ENCODE data around the gene TRAM2.
A peak's percentile ranks its signal among the peaks of the same experiment; 100 is the strongest.

The TRAM2 gene

GRCh38 chr6:52594221-52594620, 17.4 kb upstream of the TRAM2 start:
- DNase-seq: no peak

DNA sequence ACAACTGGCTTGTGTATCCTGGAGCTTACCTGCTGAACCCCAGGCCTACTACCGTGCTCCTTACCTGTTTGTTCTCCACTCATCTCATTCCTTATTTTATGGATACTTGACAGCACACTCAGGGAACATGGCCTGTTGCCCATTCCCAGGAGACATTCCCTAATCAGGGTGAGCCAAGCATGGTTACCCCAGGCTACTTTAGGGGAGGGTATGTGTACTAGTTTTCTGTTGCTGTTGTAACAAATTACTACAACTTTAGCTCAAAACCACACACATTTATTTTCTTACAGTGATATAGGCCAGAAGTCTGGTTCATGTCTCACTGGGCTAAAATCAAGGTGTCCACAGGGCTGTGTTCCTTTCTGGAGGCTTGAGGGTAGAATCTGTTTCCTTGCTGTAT, 15.0 kb upstream of the TRAM2 start:
- peak; percentile 3 for DNase-seq

GRCh38 chr6:52590152-52590891, 13.5 kb upstream of the TRAM2 start:
- DNase-seq: peak; percentile 36

DNA sequence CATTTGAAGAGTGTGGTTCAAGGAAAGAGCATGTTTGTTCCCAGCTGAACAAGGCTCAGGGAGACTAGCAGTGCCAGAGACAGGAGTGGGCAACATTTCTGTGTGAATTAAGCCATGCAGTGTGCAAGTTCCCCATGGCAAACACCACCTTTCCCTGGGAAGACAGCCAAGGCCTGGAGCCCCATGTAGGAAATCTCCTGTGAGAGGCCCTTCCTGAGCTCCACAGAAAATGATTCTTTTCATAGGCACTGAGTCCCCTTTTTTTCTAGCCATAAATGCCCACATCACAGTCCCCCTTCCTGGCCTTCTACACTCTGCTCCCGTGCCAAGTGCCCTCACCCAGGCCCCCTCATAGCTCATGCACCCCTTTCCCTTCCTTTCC, 11.8 kb upstream of the TRAM2 start:
- DNase-seq: no peak

- DNase-seq: no peak
Observed at GRCh38 chr6:52588087-52588709, 11.3 kb upstream of the TRAM2 start.

GRCh38 chr6:52587001-52587400, 10.1 kb upstream of the TRAM2 start:
- no peak for DNase-seq

- DNase-seq: no peak
Observed at GRCh38 chr6:52584203-52584602, 7.3 kb upstream of the TRAM2 start.

DNA sequence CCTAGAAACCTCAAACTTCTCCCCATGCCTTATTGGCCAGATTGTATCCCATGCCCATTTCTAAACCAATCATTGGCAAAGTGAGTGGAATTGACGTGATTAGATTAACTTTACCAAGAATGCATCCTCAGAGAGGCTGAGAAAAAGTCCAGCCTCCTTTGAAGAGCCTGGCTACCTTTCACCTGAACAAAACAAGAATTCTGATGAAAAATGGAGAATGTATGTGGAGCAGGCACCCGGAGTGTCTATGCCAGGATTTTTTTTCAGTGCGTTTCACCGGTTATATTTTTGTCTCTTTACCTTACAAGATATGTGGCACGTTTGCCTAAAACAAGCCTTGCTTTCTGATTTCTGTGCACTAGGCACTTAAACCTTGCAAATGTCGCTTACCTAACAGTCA, 6.1 kb upstream of the TRAM2 start:
- DNase-seq: no peak

GRCh38 chr6:52582446-52582845, 5.6 kb upstream of the TRAM2 start:
- no peak for DNase-seq

DNA sequence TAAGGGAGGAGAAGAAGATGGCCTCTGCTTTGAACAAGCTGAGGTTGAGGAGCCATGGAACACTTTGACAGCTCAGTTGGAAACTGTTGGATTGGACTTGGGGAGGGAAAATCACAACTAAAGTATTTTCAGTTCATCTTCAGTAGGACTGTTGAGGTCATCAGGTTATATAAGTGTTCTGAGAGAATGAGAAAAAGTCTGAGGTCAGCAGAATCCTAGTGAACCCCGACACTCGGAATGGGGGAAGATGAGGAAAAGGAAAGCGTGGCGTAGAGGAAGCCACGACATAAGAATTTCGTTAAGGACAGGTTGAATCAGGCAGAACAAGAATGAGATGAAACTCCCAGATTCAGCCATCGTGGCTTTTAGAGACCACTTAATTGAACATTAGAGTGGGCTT, 4.0 kb upstream of the TRAM2 start:
- no peak for DNase-seq

GRCh38 chr6:52579006-52579660, 2.3 kb upstream of the TRAM2 start:
- DNase-seq: no peak

- no peak for DNase-seq
Observed at GRCh38 chr6:52577778-52578463, 1.1 kb upstream of the TRAM2 start.

- peak; percentile 34 for DNase-seq
Observed at GRCh38 chr6:52576392-52577021, 353 bp downstream of the TRAM2 start.

DNA sequence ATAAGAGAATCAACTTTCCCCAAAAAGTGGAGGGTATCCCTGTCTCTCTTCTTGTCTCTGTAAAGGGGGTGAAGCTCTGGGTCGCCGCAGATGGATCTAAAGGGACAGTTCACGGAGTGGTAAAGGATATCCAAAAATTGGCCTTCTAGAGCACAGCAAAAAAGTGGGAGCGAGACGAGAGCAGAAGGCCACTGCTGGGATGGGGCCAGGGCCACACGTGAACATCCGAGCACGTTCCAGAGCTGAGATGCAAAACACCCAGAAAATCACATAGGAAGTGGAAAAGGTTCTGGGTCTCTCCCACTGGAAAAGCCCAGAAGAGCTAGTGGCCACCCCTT, 837 bp downstream of the TRAM2 start:
- no peak for DNase-seq

GRCh38 chr6:52575502-52575892, 1.4 kb downstream of the TRAM2 start:
- no peak for DNase-seq

DNA sequence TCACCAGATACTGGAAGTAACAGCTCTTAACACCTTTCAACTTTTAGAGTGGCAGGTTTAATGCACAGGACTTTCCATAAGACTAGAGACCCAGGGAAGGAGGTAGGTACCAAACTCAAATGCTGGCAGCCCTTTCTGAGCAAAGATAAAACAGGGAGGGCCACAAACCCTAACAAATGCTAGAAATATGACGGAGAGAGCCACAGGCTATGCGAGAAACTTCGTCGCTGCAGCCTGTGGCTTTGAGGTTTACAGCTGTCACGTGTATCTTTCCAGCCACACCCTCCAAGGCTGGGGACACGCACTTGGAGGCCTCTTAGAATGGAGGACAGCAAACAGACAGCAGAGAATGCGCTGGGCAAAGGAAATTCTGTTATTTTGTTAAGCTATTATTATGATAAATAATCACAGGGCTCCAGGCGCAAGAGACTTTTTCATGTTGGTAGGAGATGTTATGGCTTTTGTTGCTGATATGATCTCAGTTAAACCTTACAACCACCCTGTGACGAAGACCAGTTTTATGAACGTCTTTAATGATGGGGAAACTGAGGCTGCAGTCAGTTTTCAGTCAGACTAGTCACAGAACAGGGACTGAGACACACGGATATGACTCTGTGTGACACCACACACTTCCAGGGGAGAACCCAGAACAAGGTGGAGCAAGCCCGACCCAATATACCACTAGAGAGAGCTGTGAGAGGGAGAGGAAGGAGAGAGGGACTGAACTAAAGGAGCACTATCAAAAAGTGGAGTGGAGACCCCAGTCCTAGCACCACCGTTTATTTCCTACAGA, 2.0 kb downstream of the TRAM2 start:
- DNase-seq: no peak

GRCh38 chr6:52573295-52573694, 3.6 kb downstream of the TRAM2 start:
- DNase-seq: no peak

- DNase-seq: no peak
Observed at GRCh38 chr6:52572536-52572935, 4.3 kb downstream of the TRAM2 start.

- DNase-seq: no peak
Observed at GRCh38 chr6:52571099-52571755, 5.6 kb downstream of the TRAM2 start.

DNA sequence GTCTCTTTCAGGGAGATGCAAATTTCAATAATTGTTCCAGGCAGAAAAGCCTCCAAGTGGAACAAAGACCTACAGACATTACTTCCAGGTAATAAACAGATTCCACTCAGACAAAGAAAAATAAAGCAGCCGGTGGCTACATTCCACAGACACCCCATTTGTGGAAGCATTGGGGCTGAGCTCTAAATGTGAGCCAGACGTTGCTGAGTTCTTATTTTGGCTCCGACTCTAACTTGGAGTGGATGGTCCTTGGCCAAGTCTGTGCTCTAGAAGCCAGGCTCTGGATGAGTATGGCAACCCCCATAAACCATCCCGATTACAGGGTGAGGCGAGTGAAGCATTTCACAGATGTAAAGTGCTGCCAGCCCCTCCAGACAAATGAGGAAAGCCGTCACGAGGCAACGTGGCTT, 6.6 kb downstream of the TRAM2 start:
- peak; percentile 2 for DNase-seq

DNA sequence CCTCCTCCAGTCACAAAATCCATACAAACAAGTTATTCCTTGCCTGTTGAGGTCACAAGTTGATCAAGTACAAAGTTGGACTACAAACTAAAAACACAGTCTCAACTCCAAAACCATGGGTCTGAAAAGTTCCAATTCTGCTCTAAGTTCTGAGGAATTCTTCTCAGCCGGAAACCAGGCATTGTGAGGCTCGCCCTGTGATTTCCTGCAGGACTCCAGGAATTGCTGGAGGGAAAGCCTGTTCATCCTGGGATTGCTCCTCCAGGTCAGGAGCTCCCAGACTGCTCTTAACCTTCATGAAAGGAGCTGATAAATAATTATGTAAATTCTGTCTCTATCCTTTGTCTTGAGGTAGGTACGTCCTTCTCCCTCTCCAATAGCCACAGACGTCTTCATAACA, 8.5 kb downstream of the TRAM2 start:
- DNase-seq: no peak

DNA sequence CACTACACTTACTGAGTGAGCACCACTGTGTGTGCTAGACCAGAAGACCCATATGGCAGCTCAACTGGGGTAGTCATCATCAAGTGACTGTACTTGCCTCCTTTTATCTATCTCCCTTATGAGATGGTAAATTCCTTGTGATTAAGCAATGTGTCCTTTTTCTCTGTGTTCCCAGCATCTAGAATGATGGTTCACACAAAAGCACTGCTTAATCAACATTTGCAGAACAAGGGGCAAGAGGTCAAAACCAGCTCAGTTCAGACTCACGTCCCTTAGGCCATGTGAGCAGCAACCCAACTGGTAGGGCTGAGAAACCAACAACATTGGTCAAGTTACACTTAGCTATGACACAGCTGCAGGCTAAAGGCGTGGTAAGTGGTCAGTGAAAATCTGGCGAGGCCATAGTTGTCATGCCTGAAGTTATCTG, 10.0 kb downstream of the TRAM2 start:
- DNase-seq: no peak
